Limb (tissue), 2 donors: Measurements from ENCODE around the gene POC1A.

Experiments used
- DNase-seq, 2 donors: peaks; one replicate each; pipeline ENCODE4 v3.0.0-alpha.2; 2016; ENCODE audit errors: extremely low spot score in 2 of 2

The POC1A gene

DNA sequence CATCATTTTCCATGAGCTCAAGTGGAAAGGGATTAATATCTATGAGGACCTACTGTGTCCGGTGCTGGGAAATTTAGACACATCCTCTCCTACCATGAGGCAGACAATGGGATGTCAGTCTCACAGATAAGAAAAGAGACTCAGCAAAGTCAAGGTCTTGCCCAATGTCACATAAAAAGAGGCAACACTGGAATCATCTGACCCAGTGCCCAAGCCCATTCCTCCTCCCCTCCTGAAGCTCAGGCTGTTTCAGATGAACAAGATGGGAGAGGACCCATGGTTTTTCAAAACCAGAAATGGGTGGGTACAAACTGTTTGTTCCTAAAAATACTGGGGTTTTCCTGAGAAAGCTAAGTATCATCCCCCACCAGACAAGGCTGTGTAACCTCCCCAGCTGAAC lies 22.2 kb downstream of the POC1A start:
- DNase-seq, result no peak

DNA sequence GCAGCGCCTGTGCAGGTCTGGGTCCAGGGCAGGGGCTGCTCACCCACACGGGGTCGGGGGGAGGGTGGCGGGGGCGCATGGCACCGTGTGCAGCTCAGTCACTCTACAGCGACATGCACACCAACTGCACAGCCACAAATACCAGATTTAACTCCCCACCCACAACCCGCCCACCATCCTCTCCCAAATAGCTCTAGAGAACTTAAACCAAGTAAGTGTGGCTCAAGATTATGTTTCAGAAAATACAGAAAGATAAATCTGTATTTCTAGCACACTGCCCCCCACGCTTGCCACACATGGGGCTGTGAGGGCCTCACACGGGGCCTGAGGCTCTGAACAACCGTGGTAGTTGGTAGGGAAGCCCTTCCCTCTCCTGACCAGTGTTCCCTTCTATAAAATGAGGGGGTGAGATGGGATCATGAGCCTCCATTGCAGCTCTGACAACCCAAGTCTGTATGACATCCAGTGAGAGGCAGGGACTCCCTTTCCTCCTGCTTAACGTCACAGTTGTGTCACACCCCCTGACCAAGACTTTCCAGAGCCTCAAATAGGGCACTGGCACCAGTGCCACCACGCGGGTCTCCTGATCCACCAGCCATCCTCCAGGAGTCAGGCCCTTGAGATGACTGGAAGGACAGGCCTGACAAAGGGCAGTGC lies 23.1 kb downstream of the POC1A start:
- no peak for DNase-seq

DNA sequence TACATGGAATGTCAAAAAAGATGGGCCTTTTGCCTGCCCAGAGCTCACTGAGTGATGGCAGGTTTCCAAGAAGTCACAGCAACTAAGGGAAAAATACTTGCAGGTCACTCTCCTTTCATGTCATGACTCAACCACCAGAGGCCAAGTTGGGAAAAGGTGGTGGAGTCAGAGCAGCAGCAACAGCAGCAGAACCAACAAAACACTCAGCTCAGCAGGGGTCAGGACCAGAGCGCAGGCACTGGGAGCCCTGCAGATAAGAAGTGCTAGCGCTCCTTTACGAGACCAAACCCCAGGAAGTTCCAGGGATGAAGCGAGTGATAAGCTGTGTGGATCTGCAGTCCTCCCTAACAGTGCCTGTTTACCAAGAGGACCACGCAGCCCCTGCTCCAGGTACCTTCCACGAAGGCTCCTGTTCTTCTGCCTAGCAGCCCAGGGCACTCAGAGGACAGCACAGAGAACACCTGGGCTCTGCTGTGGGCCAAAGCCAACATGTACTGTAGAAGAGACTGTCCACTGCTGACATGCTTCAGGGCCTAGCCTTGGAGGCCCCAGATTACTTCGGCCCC lies 26.0 kb downstream of the POC1A start:
- no peak for DNase-seq

DNA sequence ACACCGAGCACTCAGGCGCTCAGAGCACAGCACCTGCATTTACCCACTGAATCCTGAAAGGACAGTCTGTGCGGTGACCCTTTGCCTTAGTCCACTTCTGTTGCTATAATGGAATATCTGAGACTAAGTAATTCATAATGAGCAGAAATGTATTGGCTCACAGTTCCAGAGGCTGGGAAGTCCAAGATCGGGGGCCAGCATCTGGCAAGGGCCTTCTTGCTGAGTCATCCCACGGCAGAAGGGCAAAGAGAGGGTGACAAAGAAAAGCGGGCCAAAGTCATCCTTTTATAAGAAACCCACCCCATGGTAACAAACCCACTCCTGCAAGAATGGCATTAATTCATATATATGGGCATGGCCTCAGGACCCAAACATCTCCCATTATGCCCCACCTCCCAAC lies 27.7 kb downstream of the POC1A start:
- DNase-seq, result no peak

DNA sequence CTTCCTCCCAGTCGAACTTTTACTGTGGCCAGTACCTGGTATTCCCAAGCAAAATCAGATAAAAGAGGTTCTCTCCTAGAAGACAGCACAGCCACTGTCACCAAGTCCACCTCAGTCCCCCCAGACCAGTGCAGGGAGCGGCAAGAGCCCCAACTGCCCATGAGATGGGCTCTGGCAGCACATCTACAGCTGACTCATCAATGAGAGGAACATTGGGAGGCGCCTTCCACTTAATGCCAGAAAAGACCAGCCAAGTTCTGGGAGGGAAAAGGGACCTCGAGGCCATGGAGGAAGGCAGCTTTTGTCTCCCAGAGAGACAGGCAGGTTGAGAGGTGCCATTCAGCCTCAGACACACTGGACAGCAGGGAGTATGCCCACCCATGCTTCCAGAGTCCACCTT lies 28.2 kb downstream of the POC1A start:
- no peak for DNase-seq

DNA sequence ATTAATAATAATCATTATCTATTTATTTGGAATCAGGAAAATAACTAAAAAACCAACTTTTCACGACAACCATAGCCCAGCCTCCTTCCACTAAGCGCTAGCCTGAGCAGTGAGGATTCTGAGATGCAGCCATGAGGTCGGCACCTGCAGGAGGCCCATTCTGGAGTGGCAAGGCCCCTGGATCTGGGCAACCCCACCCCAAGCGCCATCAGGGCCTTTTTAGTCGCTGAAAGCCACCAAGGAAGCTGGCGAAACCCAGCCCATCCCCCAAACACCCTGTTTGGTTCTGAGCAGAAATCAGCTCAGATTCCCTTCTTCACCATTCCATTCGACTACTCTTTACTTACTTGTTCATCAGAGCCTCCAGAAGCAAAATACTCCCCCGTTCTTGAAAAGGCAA lies 29.5 kb downstream of the POC1A start:
- DNase-seq, result no peak

DNA sequence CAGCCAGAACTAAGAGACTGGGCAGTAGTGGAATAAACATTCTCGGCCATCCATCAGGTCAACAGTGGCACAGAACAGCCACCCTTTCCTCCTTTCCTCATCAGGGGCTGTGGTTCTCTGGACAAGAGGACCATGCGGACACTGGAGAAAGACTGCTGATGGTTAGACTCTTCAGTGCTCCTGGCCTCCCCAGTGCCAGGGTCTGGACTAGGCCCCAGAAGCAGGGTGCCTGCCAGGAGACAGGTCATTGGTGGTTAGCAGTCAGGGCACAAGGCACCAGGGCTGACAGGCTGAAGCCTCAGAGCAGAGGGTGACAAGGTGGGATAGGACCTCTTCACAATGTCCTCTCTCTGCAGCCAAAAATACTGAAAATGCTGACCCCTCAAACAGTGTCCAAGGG lies 30.1 kb downstream of the POC1A start:
- DNase-seq, result no peak

DNA sequence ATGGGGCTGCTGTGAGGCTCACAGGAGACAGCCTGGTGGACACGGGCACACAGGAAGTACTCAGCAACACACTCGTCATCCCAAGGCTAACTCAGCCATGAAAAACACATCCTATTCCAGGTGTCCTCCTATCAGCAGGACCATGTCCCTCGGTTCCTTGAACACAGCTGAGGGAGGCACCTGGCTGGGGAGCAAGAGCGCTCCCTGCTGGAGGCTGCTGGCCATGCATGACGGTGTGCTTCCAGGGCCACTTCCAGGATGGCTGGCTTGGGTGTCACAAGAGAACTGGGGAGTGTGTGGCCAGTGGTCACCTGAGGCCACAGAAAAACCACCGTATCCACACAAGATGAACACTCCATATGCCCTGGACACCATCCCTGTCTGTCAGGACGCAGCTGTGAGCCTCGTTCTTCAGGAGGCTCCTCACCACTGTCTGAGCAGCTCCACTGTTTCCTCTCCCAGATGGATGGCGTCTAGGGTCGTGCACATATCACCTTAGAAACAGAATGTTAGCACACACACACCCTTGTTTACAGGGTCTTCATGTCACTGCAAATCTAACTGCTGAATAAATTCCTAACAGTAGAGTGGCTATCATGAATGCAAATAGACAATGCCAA lies 31.0 kb downstream of the POC1A start:
- DNase-seq, result peak; percentile 51 to 88

DNA sequence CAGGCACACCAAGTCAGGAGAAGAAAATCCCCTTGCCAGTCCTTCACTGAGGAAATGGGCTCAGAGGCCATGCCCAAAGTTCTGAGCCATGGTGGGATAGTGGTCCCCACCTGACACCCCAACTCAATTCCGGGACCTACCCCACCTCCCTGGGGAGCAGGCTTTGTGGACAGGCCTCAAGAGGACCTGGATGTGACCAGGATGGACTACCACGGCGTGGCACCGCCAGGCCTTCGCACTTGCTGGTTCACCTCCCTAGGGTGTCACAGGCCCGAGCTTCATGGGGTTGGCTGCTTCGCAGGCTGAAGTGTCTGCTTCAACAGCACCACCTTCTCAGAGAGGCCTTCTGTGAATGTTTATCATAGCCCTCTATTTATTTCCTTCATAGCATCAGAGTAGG lies 31.7 kb downstream of the POC1A start:
- no peak for DNase-seq

DNA sequence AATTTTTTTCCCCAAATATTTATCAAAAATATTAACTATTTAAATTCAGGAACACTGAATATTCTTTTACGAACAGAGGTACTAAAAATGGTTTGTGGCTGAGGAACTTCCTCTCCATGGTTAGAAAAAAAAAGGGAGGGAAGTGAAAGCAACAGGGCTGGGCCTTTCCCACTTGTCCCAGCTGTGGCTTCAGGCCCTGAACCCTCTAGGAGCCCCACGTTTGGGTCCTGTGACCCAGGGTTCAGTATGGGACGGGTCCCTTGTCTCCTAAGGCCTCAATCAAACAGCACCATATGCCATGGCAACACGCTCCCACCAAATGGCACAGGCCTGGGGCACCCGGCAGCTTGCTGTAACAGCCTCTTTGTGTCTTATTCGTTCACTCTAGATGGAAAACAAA lies 32.4 kb downstream of the POC1A start:
- DNase-seq, result no peak

DNA sequence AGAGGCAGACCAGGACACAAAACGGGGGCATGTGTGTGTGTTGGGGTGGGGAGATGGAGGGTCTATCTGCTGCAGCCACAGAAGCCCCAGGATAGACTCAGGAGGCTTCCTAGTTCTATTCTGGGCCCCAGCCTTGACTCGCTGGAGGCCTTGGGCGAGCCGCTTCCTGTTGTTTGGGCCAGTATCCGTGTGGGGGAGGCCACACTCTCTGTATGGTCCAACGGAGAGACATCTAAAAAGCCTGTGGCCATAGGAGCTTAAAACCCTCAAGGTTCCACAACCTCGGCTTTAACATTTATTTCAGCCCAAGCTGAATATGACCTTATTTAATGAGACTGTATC lies 32.8 kb downstream of the POC1A start:
- no peak for DNase-seq

DNA sequence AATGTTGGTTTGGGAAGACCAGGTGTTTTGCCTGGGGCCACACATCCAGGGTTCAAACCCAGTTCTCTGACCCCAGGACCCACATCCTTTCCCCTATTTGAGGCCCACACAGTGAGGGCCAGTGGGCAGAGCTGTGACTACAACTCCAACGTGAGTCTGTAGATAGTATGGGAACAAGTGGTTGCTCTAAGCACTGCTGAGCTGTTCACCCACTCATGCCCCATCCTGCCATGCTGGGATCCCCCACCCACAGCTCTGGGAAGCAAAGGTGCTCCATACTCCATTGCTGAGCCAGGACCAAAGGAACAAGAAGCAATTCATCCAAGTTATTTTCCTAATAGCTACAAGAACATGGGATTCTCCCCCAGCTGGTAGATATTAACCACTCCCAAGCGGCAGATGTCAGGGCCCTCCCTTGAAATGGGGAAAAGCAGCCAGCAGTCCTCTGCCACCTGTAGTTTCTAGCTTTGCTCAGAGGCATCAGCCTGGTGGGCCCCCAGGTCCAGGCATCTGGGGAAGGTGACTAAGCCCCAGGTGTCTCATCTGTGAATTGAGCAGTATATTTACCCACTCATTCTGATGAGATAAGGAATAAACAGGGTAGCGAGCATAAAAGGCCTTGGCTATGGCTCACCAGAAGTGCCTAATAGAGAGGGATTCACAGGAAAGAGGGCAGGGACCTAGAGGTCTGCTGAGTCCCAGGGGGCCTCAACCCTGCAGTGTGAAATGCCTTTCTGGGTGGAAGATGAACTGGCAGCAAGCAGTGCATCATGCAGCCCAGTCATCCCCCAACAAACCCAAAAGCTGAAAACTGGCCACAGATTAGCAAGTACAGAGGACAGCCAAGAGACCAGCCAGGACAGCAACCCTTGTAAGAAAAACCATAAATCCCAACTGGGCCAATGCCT lies 33.4 kb downstream of the POC1A start:
- no peak for DNase-seq

DNA sequence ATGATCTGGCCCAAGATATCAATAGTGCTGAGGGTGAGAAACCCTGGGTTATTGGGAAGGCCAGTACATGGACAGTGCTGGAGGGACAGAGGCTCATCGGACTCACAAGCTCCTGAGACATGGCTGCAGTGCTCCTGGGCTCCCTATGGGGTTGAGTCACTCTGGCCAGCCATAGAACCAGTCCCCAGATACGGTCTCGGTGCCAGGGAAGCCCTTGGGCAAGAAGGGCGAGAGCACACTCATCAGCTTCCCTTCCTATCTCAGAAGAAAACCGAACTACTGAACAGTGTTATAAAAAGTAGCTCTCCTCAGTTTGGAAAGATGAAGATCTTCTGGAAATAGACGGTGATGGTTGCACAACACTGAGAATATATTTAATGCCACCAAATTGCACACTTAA lies 34.4 kb downstream of the POC1A start:
- DNase-seq, result no peak

DNA sequence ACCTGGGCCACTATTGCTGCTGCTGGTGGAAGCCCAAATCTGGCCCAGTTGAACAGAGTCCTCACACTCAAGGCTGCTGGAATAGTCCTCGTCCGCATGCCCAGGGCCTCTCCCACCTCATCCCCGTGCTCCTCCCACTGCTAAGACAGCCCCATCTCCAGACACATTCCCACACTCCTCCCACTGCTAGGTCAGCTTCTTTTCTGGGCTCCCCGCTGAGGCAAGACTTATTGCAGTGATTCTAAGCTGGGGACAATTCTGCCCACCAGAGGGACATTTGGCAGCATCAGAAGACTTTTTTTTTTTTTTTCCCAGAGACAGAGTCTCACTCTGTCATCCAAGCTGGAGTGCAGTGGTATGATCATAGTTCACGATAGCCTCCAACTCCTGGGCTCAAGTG lies 35.1 kb downstream of the POC1A start:
- DNase-seq, result no peak

DNA sequence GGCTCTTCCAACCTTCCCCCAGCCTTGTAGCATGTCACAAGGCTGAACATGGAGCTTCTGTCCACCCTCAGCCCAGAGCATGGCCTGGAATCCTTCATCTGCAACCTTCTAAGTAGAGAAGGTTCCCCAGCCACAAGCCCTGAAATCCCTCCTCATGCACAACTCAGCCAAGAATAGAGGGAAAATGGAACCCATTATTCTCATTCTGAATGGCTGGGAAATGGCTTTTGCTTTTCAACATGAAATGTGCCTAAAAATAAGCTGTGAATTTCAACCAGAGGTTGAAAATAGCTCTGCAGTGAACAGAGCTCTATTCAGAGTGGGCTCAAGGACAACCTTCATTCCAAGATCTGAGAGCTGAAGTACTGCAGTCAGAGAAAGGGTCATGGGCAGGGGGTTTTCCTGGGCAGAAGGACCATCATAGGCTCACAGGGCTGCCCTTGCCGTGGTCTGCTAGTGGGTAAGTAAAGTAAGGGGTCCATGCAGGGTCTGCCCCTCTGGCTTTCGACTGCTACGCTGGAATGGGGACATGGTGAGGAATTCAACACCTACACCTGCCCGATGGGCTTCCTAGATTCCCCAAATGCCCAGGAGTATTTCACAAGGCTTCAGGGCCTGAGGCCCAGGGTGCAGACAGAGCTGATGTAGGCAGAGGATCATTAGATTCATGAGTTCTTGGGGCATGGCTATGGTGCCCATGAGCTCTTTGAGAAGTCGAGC lies 35.9 kb downstream of the POC1A start:
- no peak for DNase-seq

DNA sequence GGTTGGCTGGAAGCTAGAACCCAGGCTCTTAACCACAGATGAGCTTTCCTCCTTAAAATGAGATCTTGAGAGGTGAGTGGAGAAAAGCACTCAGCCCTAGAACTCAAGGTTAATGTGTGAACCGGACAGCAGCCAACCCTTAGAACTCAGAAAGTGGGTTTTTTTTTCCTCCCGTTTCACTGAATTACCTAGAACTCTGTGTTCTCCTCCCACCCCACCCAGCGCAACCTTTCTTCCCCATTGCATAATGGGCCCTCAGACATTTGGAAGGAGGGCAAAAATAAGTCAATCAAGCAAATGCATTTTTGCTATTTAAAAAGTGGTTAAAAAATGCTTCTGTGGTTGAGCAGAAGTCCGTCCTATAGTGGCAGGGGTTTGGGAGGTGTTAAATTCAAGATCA lies 36.7 kb downstream of the POC1A start:
- DNase-seq, result no peak

DNA sequence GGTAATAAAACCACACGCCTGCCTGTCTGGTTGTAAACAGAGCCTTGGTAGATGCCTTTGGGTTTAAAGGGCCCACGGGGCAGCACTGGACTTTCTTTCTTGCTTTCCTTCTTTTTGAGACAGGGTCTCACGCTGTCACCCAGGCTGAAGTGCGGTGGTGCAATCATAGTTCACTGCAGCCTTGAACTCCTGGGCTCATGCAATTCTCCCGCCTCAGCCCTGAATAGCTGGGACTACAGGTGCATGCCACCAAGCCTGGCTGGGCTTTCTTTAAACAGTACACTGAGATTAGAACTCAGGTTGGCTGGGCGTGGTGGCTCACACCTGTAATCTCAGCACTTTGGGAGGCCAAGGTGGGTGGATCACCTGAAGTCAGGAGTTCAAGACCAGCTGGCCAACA lies 42.2 kb downstream of the POC1A start:
- no peak for DNase-seq

DNA sequence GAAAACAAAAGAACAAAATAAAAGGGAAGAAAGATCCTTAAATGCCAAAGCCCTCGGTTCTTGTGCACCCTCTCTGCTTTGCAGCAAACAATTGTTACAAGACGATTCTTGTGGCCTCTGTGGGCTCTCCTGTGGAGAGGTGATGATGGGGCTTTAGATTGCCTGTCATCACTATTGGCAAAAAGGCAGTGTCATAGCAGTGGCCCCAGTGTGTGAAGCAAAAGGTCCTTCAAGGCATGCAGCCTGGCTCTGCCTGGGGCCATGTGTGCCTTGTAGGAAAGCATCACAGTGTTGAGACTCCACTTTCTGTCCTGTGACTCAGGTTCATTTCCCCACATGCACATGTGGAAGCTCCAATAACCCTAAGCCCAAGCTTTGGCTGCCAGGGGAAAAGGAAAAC lies 43.7 kb downstream of the POC1A start:
- DNase-seq, result no peak

DNA sequence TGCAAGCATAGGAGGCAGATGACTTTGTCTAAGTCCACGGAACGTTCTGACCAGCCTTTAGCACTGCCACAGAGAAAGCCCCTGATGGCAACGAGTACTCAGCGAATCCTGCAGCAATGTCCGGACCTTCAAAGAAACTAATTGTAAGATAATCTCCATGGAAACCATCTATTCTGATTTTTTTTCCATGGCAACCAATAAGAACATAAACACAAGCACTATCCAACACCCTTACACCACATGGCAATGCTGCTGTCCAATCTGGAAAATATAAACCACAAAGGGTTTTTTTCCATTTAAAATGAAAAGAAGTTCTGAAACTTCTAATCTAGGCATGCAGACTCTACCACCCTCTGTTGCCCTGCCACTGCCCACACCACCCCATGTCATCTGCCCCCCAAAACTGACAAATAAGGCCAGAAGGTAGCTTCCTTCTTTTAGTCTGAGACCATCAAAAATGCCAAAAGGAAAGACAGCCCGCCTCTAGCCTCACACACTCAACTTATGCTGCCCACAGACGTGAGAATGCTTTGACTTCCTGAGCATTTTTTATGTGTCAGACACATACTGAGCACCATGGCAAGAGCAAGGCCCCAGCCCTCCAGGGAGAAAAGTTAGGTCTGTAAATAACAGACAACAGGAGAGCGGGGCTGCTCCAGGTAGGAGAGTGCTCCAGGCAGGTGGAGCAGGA lies 44.5 kb downstream of the POC1A start:
- DNase-seq, result peak in 1 of 2 donors; percentile 31

DNA sequence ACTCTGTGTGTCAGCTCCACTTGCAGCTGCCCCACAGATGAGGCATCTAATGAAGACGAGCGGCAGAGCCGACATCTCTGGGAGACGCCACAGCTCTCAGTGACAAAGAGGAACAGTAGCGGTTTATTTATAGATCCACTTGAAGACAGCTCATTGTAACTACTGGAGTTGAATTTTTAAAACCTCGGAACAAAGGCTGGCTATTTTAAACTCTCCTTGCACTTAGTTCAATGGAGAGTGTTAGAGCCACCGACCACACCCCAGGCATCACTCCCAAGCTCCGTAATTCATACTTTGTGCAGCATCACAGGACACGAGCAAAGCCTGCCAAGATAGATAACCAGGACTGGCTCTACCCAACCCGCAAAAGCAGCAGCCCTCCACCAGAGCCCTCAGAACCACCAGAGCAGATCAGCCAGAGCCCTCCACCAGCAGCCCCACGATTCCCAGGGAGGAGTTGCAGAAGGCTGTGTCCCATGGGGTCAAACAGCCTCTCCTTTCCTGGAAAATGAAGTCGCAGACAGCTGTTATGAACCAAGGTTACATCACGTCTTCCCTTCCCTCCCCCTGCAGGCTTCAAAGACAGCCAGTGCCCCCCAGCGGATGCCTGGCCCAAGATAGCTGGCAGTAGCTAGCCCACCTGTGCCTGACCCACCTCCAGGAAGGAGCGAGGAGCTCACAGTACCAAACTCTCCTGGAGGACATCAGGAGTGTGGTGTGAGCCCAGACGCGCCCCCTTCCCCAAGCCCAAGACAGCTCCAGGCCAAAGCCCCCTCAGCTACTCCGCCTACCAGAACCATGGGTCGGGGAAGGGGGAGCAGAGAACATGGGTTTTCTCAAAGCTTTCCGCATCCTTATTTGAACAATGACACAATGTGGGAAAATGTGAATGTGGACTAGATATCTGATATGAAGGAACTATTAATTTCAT lies 45.7 kb downstream of the POC1A start:
- peak; percentile 57 to 58 for DNase-seq
